GM12875 (cell line): ENCODE measurements around the gene RBPJL.
A peak's percentile ranks its signal among the peaks of the same experiment; 100 is the strongest.

Experiments
- H3K4me3 ChIP-seq: one replicate; pipeline ENCODE4 v1.5.1; 2011; ENCODE audit warnings: low read depth, low read length, control low read depth
- TF ChIP-seq, protein P1 (sequence below): IDR thresholded peaks from 2 replicates; pipeline ENCODE4 v1.5.1; 2011; ENCODE audit warnings: low read depth, mild to moderate bottlenecking, control low read depth, inconsistent platforms, low read length, moderate library complexity, borderline replicate concordance; ENCODE audit not compliant: insufficient read depth

RBPJL gene

DNA sequence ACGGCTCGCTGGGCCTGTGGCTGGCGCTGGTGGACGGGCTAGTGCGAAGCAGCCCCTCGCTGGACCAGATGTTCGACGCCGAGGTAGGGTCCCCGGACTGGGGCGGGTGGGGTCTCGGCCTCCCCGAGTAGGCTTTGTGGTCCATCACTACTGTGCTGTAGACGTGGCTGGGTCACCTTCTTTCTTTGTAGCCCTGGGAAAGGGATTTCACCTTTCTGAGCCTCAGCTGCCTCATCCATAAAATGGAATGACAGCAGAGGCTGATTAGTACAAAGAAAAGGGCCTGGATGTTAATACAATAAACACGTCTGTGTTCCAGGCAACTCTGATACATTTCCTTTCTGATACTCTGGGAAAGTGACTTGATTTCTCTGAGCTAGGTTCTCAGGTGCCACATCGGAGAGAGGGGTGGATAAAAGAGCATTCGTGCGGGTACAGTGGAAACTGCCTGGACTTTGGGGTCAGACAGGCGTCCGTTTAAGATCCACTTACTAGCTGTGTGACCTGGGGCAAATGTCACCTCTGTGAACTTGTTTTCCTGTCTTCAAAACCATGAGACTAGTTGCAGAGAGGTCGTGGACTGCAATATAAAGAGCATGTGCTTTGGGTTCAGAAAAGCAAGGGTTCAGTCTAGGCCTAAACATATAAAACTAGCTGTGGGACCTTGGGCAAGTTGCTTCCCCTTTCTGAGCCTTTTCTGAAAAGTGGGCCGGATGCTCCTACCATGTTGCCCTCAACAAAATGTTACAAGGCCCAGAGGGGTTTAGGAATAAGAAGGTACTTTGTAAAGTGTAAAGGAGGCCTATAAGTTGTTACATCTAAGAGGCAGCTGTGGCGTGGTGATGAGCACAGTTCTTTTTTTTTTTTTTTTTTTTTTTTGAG is 57.2 kb downstream of the RBPJL start:
- TF ChIP-seq, protein P1, sequence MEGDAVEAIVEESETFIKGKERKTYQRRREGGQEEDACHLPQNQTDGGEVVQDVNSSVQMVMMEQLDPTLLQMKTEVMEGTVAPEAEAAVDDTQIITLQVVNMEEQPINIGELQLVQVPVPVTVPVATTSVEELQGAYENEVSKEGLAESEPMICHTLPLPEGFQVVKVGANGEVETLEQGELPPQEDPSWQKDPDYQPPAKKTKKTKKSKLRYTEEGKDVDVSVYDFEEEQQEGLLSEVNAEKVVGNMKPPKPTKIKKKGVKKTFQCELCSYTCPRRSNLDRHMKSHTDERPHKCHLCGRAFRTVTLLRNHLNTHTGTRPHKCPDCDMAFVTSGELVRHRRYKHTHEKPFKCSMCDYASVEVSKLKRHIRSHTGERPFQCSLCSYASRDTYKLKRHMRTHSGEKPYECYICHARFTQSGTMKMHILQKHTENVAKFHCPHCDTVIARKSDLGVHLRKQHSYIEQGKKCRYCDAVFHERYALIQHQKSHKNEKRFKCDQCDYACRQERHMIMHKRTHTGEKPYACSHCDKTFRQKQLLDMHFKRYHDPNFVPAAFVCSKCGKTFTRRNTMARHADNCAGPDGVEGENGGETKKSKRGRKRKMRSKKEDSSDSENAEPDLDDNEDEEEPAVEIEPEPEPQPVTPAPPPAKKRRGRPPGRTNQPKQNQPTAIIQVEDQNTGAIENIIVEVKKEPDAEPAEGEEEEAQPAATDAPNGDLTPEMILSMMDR, result no peak
- peak overlapping the region; percentile 70 for H3K4me3 ChIP-seq

DNA sequence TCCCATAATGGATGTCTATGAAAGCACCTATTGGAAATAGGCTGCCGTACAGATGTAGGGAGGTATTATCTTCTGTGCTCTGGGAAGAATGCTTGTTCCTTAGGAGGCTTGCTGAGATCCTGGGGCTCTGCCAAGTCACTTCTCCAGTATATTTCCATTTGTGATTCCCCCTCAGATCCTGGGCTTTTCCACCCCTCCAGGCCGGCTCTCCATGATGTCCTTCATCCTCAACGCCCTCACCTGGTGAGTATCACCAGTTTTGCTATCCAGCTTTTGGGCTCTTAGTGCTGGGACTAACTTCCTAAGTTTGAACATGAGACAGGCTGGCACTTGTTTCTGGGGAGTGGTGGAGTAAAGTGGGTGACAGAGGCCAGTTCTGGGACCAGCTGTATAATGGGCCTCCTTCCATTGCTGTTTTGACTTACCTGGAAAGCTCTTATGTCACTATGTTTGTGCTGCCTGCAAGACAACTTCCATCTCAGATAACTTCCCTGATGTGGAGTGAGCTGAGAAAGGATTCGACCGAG is 58.9 kb downstream of the RBPJL start:
- no peak overlapping the region for H3K4me3 ChIP-seq
- TF ChIP-seq, protein P1, result no peak

- TF ChIP-seq, protein P1, result no peak
- no peak overlapping the region for H3K4me3 ChIP-seq
These were observed 59.6 kb downstream of the RBPJL start for GRCh38 chr20:45366192-45366591.

DNA sequence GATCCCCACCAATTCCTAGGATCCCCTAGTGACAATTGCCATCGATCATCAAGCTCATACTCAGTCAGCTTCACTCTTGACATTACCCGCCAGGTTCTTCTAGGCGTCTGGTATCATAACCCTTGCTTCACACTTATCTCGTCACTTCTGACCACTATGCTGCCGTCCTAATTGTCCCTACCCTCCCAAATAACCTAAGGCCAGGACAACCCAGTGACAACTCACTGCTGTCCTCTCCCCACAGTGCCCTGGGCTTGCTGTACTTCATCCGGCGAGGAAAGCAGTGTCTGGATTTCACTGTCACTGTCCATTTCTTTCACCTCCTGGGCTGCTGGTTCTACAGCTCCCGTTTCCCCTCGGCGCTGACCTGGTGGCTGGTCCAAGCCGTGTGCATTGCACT is 60.0 kb downstream of the RBPJL start:
- TF ChIP-seq, protein P1, result no peak
- no peak overlapping the region for H3K4me3 ChIP-seq

- H3K4me3 ChIP-seq, result no peak overlapping the region
- TF ChIP-seq, protein P1, result no peak
These were observed 60.5 kb downstream of the RBPJL start for GRCh38 chr20:45367126-45367525.
